ENCODE results near the gene TMEM244. TPM values are rescaled to one million over a fixed set of nuclear protein-coding genes. Genes with fewer than 3 reads are reported as not detected.
A peak's percentile ranks its signal among the peaks of the same experiment; 100 is the strongest.

The TMEM244 gene
- total and polyA plus RNA-seq, 9 of the 15 experiments (the other 6 are each of a cell fraction or from before 2014, with no cell fraction given): not detected

GRCh38 chr6:129852257-129852858, 8.8 kb downstream of the TMEM244 start (continued):
- TF ChIP-seq ZNF584 (CRISPR knock-in tag; IDR thresholded peaks at IDR 0.05; ENCODE audit: low read depth) (no peak), POLR2A (conservative IDR thresholded peaks at IDR 0.05) (no peak), MCM7 (IDR thresholded peaks at IDR 0.05) (no peak), ZNF511 (CRISPR knock-in tag; IDR thresholded peaks at IDR 0.05) (no peak), COPS2 (conservative IDR thresholded peaks at IDR 0.05) (no peak), POLR2G (IDR thresholded peaks at IDR 0.05; ENCODE audit: low read depth, low read length) (no peak), ZNF696 (CRISPR knock-in tag; conservative IDR thresholded peaks at IDR 0.05) (no peak), RAD51 (IDR thresholded peaks at IDR 0.05; ENCODE audit: borderline replicate concordance, low read depth) (no peak), CBX8 (IDR thresholded peaks at IDR 0.05; ENCODE audit: borderline replicate concordance, extremely low read depth, low read depth, low read length, poor library complexity, severe bottlenecking) (no peak), SIRT6 (IDR thresholded peaks at IDR 0.05; ENCODE audit: low read depth, low read length) (no peak), RBM39 (optimal IDR thresholded peaks at IDR 0.05; ENCODE audit: low read depth, low read length) (no peak), SLC30A9 (CRISPR knock-in tag; IDR thresholded peaks at IDR 0.05) (no peak), ZNF444 (CRISPR knock-in tag; IDR thresholded peaks at IDR 0.05) (no peak), SAFB2 (IDR thresholded peaks at IDR 0.05; ENCODE audit: borderline replicate concordance, low read depth, low read length, severe bottlenecking) (no peak), SMARCA4 (IDR thresholded peaks at IDR 0.05) (peak; percentile 99), PTBP1 (IDR thresholded peaks at IDR 0.05; ENCODE audit: low read depth, low read length) (no peak), HEY1 (CRISPR knock-in tag; IDR thresholded peaks at IDR 0.05; ENCODE audit: borderline replicate concordance) (no peak)
- TF ChIP-seq, protein P1, sequence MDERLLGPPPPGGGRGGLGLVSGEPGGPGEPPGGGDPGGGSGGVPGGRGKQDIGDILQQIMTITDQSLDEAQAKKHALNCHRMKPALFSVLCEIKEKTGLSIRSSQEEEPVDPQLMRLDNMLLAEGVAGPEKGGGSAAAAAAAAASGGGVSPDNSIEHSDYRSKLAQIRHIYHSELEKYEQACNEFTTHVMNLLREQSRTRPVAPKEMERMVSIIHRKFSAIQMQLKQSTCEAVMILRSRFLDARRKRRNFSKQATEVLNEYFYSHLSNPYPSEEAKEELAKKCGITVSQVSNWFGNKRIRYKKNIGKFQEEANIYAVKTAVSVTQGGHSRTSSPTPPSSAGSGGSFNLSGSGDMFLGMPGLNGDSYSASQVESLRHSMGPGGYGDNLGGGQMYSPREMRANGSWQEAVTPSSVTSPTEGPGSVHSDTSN (CRISPR knock-in tag; IDR thresholded peaks at IDR 0.05; ENCODE audit: low read depth): no peak
- TF ChIP-seq, protein P1 (tag; conservative IDR thresholded peaks at IDR 0.05; ENCODE audit: low read depth): 0 out of 2 replicates have a peak, but pooled peaks have one; percentile 14
- TF ChIP-seq, protein P2, sequence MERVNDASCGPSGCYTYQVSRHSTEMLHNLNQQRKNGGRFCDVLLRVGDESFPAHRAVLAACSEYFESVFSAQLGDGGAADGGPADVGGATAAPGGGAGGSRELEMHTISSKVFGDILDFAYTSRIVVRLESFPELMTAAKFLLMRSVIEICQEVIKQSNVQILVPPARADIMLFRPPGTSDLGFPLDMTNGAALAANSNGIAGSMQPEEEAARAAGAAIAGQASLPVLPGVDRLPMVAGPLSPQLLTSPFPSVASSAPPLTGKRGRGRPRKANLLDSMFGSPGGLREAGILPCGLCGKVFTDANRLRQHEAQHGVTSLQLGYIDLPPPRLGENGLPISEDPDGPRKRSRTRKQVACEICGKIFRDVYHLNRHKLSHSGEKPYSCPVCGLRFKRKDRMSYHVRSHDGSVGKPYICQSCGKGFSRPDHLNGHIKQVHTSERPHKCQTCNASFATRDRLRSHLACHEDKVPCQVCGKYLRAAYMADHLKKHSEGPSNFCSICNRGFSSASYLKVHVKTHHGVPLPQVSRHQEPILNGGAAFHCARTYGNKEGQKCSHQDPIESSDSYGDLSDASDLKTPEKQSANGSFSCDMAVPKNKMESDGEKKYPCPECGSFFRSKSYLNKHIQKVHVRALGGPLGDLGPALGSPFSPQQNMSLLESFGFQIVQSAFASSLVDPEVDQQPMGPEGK (CRISPR knock-in tag; IDR thresholded peaks at IDR 0.05; ENCODE audit: borderline replicate concordance): no peak
- TF ChIP-seq, protein P3, sequence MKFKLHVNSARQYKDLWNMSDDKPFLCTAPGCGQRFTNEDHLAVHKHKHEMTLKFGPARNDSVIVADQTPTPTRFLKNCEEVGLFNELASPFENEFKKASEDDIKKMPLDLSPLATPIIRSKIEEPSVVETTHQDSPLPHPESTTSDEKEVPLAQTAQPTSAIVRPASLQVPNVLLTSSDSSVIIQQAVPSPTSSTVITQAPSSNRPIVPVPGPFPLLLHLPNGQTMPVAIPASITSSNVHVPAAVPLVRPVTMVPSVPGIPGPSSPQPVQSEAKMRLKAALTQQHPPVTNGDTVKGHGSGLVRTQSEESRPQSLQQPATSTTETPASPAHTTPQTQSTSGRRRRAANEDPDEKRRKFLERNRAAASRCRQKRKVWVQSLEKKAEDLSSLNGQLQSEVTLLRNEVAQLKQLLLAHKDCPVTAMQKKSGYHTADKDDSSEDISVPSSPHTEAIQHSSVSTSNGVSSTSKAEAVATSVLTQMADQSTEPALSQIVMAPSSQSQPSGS (CRISPR knock-in tag; IDR thresholded peaks at IDR 0.05): no peak
- TF ChIP-seq, protein P4, sequence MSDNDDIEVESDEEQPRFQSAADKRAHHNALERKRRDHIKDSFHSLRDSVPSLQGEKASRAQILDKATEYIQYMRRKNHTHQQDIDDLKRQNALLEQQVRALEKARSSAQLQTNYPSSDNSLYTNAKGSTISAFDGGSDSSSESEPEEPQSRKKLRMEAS (CRISPR knock-in tag; IDR thresholded peaks at IDR 0.05): no peak

Measured in K562 (cell line).